Amniotic stem cell (primary cell): ENCODE data around the gene STRIP1.

Experiments
- DNase-seq: peaks from one replicate; lab custom pipeline; 2025; lab: John Stamatoyannopoulos, UW

STRIP1 gene

DNA sequence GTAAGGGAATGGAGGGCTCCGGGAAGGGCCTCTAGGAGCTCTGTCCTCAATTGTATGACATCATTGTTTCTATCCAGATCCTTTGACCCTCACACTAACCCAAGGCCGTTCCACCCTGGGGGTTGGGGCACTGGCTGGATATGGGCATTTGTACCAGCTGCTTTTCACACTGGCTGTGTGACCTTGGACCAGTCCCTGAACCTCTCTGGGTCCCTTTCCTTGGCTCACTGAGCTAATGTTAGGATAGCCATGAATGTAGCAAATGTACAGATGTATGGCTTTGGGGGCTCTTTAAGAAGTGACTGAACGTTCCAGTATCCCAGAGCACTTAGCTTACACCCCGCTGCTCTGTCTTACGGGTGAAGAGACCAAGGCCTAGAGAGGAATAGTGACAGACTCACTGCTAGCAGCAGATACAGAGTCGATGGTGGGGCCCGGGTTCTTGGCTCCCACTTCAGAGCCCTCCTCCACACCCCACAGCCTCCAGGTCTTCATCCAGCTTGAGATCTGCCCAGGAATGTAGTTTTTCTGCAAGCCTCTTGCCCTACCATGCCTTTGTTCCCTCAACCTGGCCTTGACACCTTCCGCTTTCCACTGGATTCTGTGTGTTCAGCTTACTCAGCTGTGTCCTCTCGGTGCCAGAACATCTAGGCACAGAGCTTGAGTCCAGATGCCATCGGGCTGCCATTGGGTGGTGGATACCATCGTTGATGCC is 63.2 kb downstream of the STRIP1 start:
- no peak for DNase-seq

DNA sequence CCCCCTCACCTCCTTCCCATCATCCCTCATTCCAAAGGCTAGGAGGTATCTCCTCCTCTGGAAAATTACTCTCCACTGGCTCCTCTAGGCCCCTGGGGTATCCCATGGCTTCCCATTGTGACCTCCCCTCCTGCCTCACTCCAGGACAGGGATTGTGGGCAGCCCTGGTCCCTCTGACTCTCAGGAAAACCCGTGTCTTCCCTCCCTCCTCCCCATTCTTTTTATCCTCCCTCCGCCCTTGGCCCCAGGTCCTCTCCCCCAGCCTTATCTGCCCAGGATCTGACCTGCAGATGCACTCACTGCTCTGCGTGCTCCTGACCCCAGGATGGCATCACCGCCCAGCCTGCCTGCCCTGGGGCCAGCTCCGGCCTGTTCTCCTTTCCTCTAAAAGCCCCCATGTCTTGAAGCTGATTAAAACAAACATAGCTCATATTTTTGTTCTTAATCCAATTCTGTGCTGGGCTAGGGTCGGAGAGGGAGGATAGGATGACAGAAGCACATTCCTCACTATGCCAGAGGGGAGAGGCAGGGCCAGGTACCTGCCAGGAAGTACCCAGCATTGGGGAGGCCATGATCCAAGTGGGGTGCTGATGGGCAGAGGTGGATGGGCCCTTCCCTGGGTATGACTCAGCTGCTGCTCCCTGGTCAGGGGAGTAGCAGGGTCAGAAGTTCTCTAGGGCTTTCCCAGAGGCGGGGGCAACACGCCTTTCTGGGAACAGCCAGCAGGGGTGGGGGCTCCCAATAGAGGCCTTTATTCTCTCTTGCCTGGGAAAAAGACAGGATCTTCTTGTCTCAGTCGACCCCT is 64.0 kb downstream of the STRIP1 start:
- no peak for DNase-seq

DNA sequence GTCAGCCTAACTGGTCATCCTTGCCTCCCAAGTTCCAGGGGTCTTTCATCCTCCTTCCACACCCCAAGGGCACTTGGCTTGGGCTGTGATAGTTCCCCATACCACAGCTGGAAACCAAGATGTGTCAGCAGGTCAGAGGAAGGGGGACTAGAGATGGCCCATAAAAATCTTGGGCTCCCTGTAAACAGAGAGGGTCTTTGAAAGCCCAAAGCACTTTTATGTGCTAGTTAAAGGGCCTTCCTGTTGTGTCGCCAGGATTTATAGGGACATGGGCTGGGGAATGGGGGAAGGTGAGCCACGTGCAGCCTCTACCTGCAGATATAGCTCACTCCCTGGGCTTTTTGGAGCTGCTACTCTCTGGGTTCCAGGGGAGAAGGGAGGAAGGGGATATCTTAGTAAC is 65.9 kb downstream of the STRIP1 start:
- no peak for DNase-seq

DNA sequence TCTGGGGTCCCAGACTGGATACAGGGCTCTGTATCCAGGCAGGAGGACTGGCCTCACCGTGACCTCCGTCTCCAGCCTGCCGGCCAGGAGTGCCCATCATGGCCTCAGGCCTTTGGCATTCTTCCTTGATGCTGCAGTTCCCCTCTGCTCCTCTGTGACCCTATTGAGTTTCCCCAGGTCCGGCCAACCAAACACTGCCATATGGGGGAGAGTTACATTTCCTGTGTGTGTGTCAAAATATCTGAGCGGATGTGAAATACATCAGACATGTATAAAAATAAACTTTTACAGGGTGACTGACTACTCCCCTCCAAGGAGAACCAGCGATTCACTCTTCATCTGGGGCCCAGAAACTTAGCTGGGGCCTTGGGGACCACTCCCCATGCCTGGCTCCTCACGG is 67.7 kb downstream of the STRIP1 start:
- no peak for DNase-seq
